Chondrocyte (in vitro differentiated cells): Measurements from ENCODE around the gene PAQR6. TPM values are rescaled to one million over a fixed set of nuclear protein-coding genes. Genes with fewer than 3 reads are reported as not detected.

ENCODE experiments used
- DNase-seq: peaks from one replicate; pipeline ENCODE4 v3.0.0; 2021; ENCODE audit warnings: mixed read lengths, low spot score
- H3K27ac Mint-ChIP-seq: one replicate; pipeline ENCODE4 v1.8.0; 2021; ENCODE audit warnings: mild to moderate bottlenecking, moderate library complexity, mixed read lengths; ENCODE audit not compliant: unreplicated experiment
- H3K27me3 Mint-ChIP-seq: 2 replicates; pipeline ENCODE4 v1.8.0; 2021; ENCODE audit warnings: low read depth, mixed read lengths
- H3K36me3 Mint-ChIP-seq: 2 replicates; pipeline ENCODE4 v1.8.0; 2021; ENCODE audit warnings: low read depth, mixed read lengths
- H3K4me1 Mint-ChIP-seq: 2 replicates; pipeline ENCODE4 v1.8.0; 2021; ENCODE audit warnings: low read depth, mild to moderate bottlenecking, mixed read lengths
- H3K4me3 Mint-ChIP-seq: one replicate; pipeline ENCODE4 v1.8.0; 2021; ENCODE audit warnings: mild to moderate bottlenecking, moderate library complexity, mixed read lengths; ENCODE audit not compliant: unreplicated experiment
- H3K9me3 Mint-ChIP-seq: 2 replicates; pipeline ENCODE4 v1.8.0; 2021; ENCODE audit warnings: low read depth, mixed read lengths
- CTCF ChIP-seq: fragments of 200-600 bp; sonication (generic); IDR thresholded peaks from 2 replicates; pipeline ENCODE4 v1.5.0; 2021; ENCODE audit warnings: antibody characterized with exemption, mild to moderate bottlenecking, moderate library complexity
- total RNA-seq: library from RNA; stranded (reverse); gene quantifications from 3 replicates; pipeline ENCODE4 v1.2.1, GENCODE V29; 2021

Gene PAQR6
- total RNA-seq, 1 donor from 2014 or later = 4.9 TPM

- H3K9me3 Mint-ChIP-seq = no peaks in the 10 kb centered on the region
- no peak for TF ChIP-seq CTCF
- peak overlapping the region; percentile 98 for H3K27ac Mint-ChIP-seq
- H3K4me3 Mint-ChIP-seq = peak overlapping the region; percentile 91
- H3K27me3 Mint-ChIP-seq = no peaks in the 10 kb centered on the region
- DNase-seq = no peak
- H3K36me3 Mint-ChIP-seq = peaks cover 5% of the 10 kb centered on the region
- H3K4me1 Mint-ChIP-seq = peaks cover 17% of the 10 kb centered on the region
Measured at GRCh38 chr1:156212130-156212529, 35.7 kb downstream of the PAQR6 start.

- H3K9me3 Mint-ChIP-seq = no peaks in the 10 kb centered on the region
- no peaks in the 10 kb centered on the region for H3K27me3 Mint-ChIP-seq
- H3K4me3 Mint-ChIP-seq = no peak overlapping the region
- peaks cover 17% of the 10 kb centered on the region for H3K4me1 Mint-ChIP-seq
- DNase-seq = no peak
- peaks cover 5% of the 10 kb centered on the region for H3K36me3 Mint-ChIP-seq
- TF ChIP-seq CTCF = no peak
- no peak overlapping the region for H3K27ac Mint-ChIP-seq
Measured at GRCh38 chr1:156211243-156211642, 36.6 kb downstream of the PAQR6 start.

- H3K27me3 Mint-ChIP-seq = no peaks in the 10 kb centered on the region
- no peaks in the 10 kb centered on the region for H3K9me3 Mint-ChIP-seq
- TF ChIP-seq CTCF = no peak
- no peak overlapping the region for H3K27ac Mint-ChIP-seq
- peaks cover 11% of the 10 kb centered on the region for H3K36me3 Mint-ChIP-seq
- DNase-seq = no peak
- no peak overlapping the region for H3K4me3 Mint-ChIP-seq
- no peaks in the 10 kb centered on the region for H3K4me1 Mint-ChIP-seq
Measured at GRCh38 chr1:156204686-156205085, 43.2 kb downstream of the PAQR6 start.

- Mint-ChIP-seq H3K36me3 (peaks cover 15% of the 10 kb centered on the region), H3K9me3 (no peaks in the 10 kb centered on the region), H3K4me3 (no peak overlapping the region), H3K27me3 (no peaks in the 10 kb centered on the region), H3K4me1 (no peaks in the 10 kb centered on the region), H3K27ac (no peak overlapping the region)
- no peak for DNase-seq
- no peak for TF ChIP-seq CTCF
Measured at GRCh38 chr1:156203331-156203730, 44.5 kb downstream of the PAQR6 start.

GRCh38 chr1:156200044-156200443, 47.8 kb downstream of the PAQR6 start:
- no peaks in the 10 kb centered on the region for H3K9me3 Mint-ChIP-seq
- H3K27me3 Mint-ChIP-seq = no peaks in the 10 kb centered on the region
- peaks cover 11% of the 10 kb centered on the region for H3K36me3 Mint-ChIP-seq
- H3K4me3 Mint-ChIP-seq = no peak overlapping the region
- TF ChIP-seq CTCF = no peak
- no peak for DNase-seq
- no peak overlapping the region for H3K27ac Mint-ChIP-seq
- peaks cover 7% of the 10 kb centered on the region for H3K4me1 Mint-ChIP-seq
